DOHH2 (cell line): ENCODE data around the gene RASAL2.

Source experiments
- CTCF ChIP-seq: fragments of 200-600 bp; sonication (generic); IDR thresholded peaks from one replicate; pipeline ENCODE4 v1.5.1; 2014; ENCODE audit warnings: antibody characterized with exemption, mild to moderate bottlenecking, low read depth, low read length; ENCODE audit not compliant: poor library complexity, severe bottlenecking
- EZH2phosphoT487 ChIP-seq: fragments of 200-600 bp; sonication (generic); IDR thresholded peaks from 2 replicates; pipeline ENCODE4 v1.6.1; 2017; ENCODE audit warnings: borderline replicate concordance, mild to moderate bottlenecking, antibody characterized with exemption, low read length, moderate library complexity, mixed read lengths

- TF ChIP-seq CTCF (no peak), EZH2phosphoT487 (no peak)
Measured at GRCh38 chr1:178075333-178075732, 18.6 kb upstream of the RASAL2 start.
